ENCODE results near the gene SARNP. TPM values are rescaled to one million over a fixed set of nuclear protein-coding genes. Genes with fewer than 3 reads are reported as not detected.
A peak's percentile ranks its signal among the peaks of the same experiment; 100 is the strongest.

The SARNP gene
- total RNA-seq, 1 donor from 2014 or later, result 85.7 TPM

- TF ChIP-seq CTCF (IDR thresholded peaks at IDR 0.05; ENCODE audit: unreplicated experiment), result no peak
- Mint-ChIP-seq H3K27me3 (no peaks in the 10 kb centered on the region), H3K4me1 (ENCODE audit: low read depth) (peaks cover 18% of the 10 kb centered on the region), H3K27ac (peak overlapping the region; percentile 57), H3K36me3 (ENCODE audit: insufficient read depth) (peaks cover 12% of the 10 kb centered on the region), H3K4me3 (ENCODE audit: low read depth) (no peak overlapping the region), H3K9me3 (ENCODE audit: low read depth) (no peaks in the 10 kb centered on the region)
- no peak for DNase-seq (ENCODE audit: low spot score, unreplicated experiment)
Observed at GRCh38 chr12:55812088-55812487, 5.4 kb downstream of the SARNP start.

- Mint-ChIP-seq H3K9me3 (ENCODE audit: low read depth) (no peaks in the 10 kb centered on the region), H3K27ac (peak overlapping the region; percentile 92), H3K4me1 (ENCODE audit: low read depth) (peaks cover 15% of the 10 kb centered on the region), H3K27me3 (no peaks in the 10 kb centered on the region), H3K36me3 (ENCODE audit: insufficient read depth) (peaks cover 14% of the 10 kb centered on the region), H3K4me3 (ENCODE audit: low read depth) (no peak overlapping the region)
- no peak for TF ChIP-seq CTCF (IDR thresholded peaks at IDR 0.05; ENCODE audit: unreplicated experiment)
- DNase-seq (ENCODE audit: low spot score, unreplicated experiment), result no peak
Observed at GRCh38 chr12:55809274-55809673, 8.2 kb downstream of the SARNP start.

GRCh38 chr12:55806982-55807381, 10.5 kb downstream of the SARNP start:
- Mint-ChIP-seq H3K4me1 (ENCODE audit: low read depth) (peaks cover 5% of the 10 kb centered on the region), H3K27ac (peak overlapping the region; percentile 69), H3K27me3 (no peaks in the 10 kb centered on the region), H3K36me3 (ENCODE audit: insufficient read depth) (peaks cover 11% of the 10 kb centered on the region), H3K9me3 (ENCODE audit: low read depth) (no peaks in the 10 kb centered on the region), H3K4me3 (ENCODE audit: low read depth) (no peak overlapping the region)
- DNase-seq (ENCODE audit: low spot score, unreplicated experiment), result no peak
- no peak for TF ChIP-seq CTCF (IDR thresholded peaks at IDR 0.05; ENCODE audit: unreplicated experiment)

DNA sequence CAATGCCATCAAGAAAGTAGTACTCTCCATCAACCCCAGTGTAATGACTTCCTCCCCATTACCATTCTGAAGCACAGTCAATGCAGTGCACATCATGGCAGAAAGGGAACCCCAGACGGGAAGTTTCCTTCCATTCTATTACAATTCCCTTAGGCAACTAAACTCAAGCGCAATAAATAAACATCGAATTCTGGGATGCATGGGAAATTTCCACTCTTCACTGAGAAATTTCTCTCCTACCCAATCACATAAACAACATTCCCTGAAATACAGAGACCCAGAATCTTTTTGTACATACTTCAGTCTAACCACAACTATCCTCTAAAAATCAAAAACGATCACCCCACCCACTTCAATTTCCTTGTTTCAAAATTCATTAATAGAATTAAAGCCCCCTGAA, 20.0 kb downstream of the SARNP start:
- H3K36me3 Mint-ChIP-seq (ENCODE audit: insufficient read depth), result peaks cover 14% of the 10 kb centered on the region
- peaks cover 6% of the 10 kb centered on the region for H3K4me1 Mint-ChIP-seq (ENCODE audit: low read depth)
- H3K4me3 Mint-ChIP-seq (ENCODE audit: low read depth), result no peak overlapping the region
- H3K9me3 Mint-ChIP-seq (ENCODE audit: low read depth), result no peaks in the 10 kb centered on the region
- no peak overlapping the region for H3K27ac Mint-ChIP-seq
- TF ChIP-seq CTCF (IDR thresholded peaks at IDR 0.05; ENCODE audit: unreplicated experiment), result no peak
- H3K27me3 Mint-ChIP-seq, result no peaks in the 10 kb centered on the region
- DNase-seq (ENCODE audit: low spot score, unreplicated experiment), result no peak

GRCh38 chr12:55797068-55797467, 20.5 kb downstream of the SARNP start:
- Mint-ChIP-seq H3K36me3 (ENCODE audit: insufficient read depth) (peaks cover 15% of the 10 kb centered on the region), H3K27me3 (no peaks in the 10 kb centered on the region), H3K9me3 (ENCODE audit: low read depth) (no peaks in the 10 kb centered on the region), H3K4me3 (ENCODE audit: low read depth) (no peak overlapping the region), H3K4me1 (ENCODE audit: low read depth) (peaks cover 6% of the 10 kb centered on the region), H3K27ac (no peak overlapping the region)
- TF ChIP-seq CTCF (IDR thresholded peaks at IDR 0.05; ENCODE audit: unreplicated experiment), result peak; percentile 71
- DNase-seq (ENCODE audit: low spot score, unreplicated experiment), result no peak
